Stimulated activated CD4-positive, alpha-beta T cell treated with anti-CD3 and anti-CD28 coated beads, Interleukin-15, amount 100 ng/mL, for 1 hour (primary cell): ENCODE data around the gene PPM1H.
"Not testable (repeated sequence)": the region's sequence is repeated elsewhere in the genome, so short reads cannot be mapped to it uniquely, and the experiment has no call there.

Experiments
- DNase-seq, 2 donors: peaks; one replicate each; pipeline ENCODE4 v3.0.0-alpha.2; 2020; ENCODE audit warnings: low read depth in 1 of 2, low spot score in 1 of 2

Gene PPM1H

GRCh38 chr12:62771828-62772227 is 163.1 kb downstream of the PPM1H start:
- DNase-seq: no peak

- DNase-seq: no peak
Measured at GRCh38 chr12:62770381-62770780, 164.6 kb downstream of the PPM1H start.

- DNase-seq: no peak
Measured at GRCh38 chr12:62769076-62769619, 165.8 kb downstream of the PPM1H start.

- no peak for DNase-seq
Measured at GRCh38 chr12:62767946-62768345, 167.0 kb downstream of the PPM1H start.

- DNase-seq: no peak
Measured at GRCh38 chr12:62767496-62767895, 167.5 kb downstream of the PPM1H start.

GRCh38 chr12:62766496-62766895 is 168.5 kb downstream of the PPM1H start:
- DNase-seq: no peak

- no peak for DNase-seq
Measured at GRCh38 chr12:62763861-62764645, 170.9 kb downstream of the PPM1H start.

- no peak for DNase-seq
Measured at GRCh38 chr12:62763312-62763711, 171.6 kb downstream of the PPM1H start.

GRCh38 chr12:62762645-62763044 is 172.3 kb downstream of the PPM1H start:
- no peak for DNase-seq

- DNase-seq: no peak
Measured at GRCh38 chr12:62761658-62762057, 173.3 kb downstream of the PPM1H start.

- no peak for DNase-seq
Measured at GRCh38 chr12:62760779-62761178, 174.2 kb downstream of the PPM1H start.

- not testable (repeated sequence) for DNase-seq
Measured at GRCh38 chr12:62760341-62760740, 174.6 kb downstream of the PPM1H start.

GRCh38 chr12:62758216-62758615 is 176.7 kb downstream of the PPM1H start:
- no peak for DNase-seq

- DNase-seq: no peak
Measured at GRCh38 chr12:62757048-62757447, 177.9 kb downstream of the PPM1H start.

GRCh38 chr12:62754706-62755105 is 180.2 kb downstream of the PPM1H start:
- no peak for DNase-seq

- no peak for DNase-seq
Measured at GRCh38 chr12:62751810-62752155, 183.2 kb downstream of the PPM1H start.

- DNase-seq: no peak
Measured at GRCh38 chr12:62750941-62751809, 183.8 kb downstream of the PPM1H start.

GRCh38 chr12:62749586-62749985 is 185.4 kb downstream of the PPM1H start:
- no peak for DNase-seq

GRCh38 chr12:62748941-62749468 is 185.9 kb downstream of the PPM1H start:
- no peak for DNase-seq

GRCh38 chr12:62744551-62744950 is 190.4 kb downstream of the PPM1H start:
- no peak for DNase-seq

GRCh38 chr12:62739266-62740015 is 195.5 kb downstream of the PPM1H start:
- no peak for DNase-seq
